Keratinocyte (primary cell): ENCODE data around the gene COPG1. TPM values are rescaled to one million over a fixed set of nuclear protein-coding genes. Genes with fewer than 3 reads are reported as not detected.

Experiments
- DNase-seq: peaks from one replicate; pipeline ENCODE4 v3.0.0-alpha.2; 2011; ENCODE audit warnings: low read depth, missing footprints, low spot score
- FAIRE-seq: peaks from 2 replicates; lab custom pipeline; 2011; peaks lifted over from hg19 to GRCh38; lab: Jason Lieb, UNC
- H2AFZ ChIP-seq: 2 replicates; pipeline ENCODE4 v1.6.0; 2012; ENCODE audit warnings: low read length, control low read depth, inconsistent platforms; ENCODE audit not compliant: control insufficient read depth
- H3K27ac ChIP-seq: 2 replicates; pipeline ENCODE4 v1.5.1; 2011; ENCODE audit warnings: low read length; ENCODE audit not compliant: control insufficient read depth, insufficient read depth
- H3K27me3 ChIP-seq: 3 replicates; pipeline ENCODE4 v1.6.0; 2011; ENCODE audit warnings: low read length; ENCODE audit not compliant: control insufficient read depth, insufficient read depth; ENCODE audit errors: extremely low read depth
- H3K36me3 ChIP-seq, 2 experiments: 2 replicates in 1 of 2; 3 replicates in 1 of 2; pipeline ENCODE4 v1.5.1; 2011; ENCODE audit warnings: low read length in 2 of 2, mild to moderate bottlenecking in 1 of 2; ENCODE audit not compliant: control insufficient read depth in 2 of 2, insufficient read depth in 2 of 2; ENCODE audit errors: extremely low read depth in 1 of 2
- H3K4me1 ChIP-seq: 3 replicates; pipeline ENCODE4 v1.5.1; 2011; ENCODE audit warnings: low read length; ENCODE audit not compliant: control insufficient read depth, insufficient read depth; ENCODE audit errors: extremely low read depth
- H3K4me2 ChIP-seq: 3 replicates; pipeline ENCODE4 v1.6.0; 2011; ENCODE audit warnings: low read depth, low read length; ENCODE audit not compliant: control insufficient read depth, insufficient read depth; ENCODE audit errors: extremely low read depth
- H3K4me3 ChIP-seq, 3 experiments: fragments of 200-600 bp in 1 of 3; sonication (generic) in 1 of 3; 2 replicates in 2 of 3; 3 replicates in 1 of 3; pipeline ENCODE4 v1.5.1; 2011 to 2016; ENCODE audit warnings: low read length in 3 of 3, mild to moderate bottlenecking in 3 of 3, control low read depth in 2 of 3, inconsistent platforms in 1 of 3, low read depth in 1 of 3, mixed read lengths in 1 of 3, mixed run types in 1 of 3, moderate library complexity in 1 of 3; ENCODE audit not compliant: control insufficient read depth in 2 of 3, insufficient read depth in 2 of 3; ENCODE audit errors: extremely low read depth in 1 of 3
- H3K79me2 ChIP-seq: 2 replicates; pipeline ENCODE4 v1.6.0; 2012; ENCODE audit warnings: low read length; ENCODE audit not compliant: control insufficient read depth, insufficient read depth
- H3K9ac ChIP-seq: 3 replicates; pipeline ENCODE4 v1.6.0; 2011; ENCODE audit warnings: low read length; ENCODE audit not compliant: control insufficient read depth, insufficient read depth; ENCODE audit errors: extremely low read depth
- H3K9me1 ChIP-seq: 3 replicates; pipeline ENCODE4 v1.6.0; 2011; ENCODE audit warnings: low read length; ENCODE audit not compliant: control insufficient read depth, insufficient read depth; ENCODE audit errors: extremely low read depth
- H3K9me3 ChIP-seq: 2 replicates; pipeline ENCODE4 v1.5.1; 2012; ENCODE audit warnings: low read depth, low read length; ENCODE audit not compliant: control insufficient read depth
- H4K20me1 ChIP-seq: 3 replicates; pipeline ENCODE4 v1.6.0; 2011; ENCODE audit warnings: low read length; ENCODE audit not compliant: control insufficient read depth, insufficient read depth; ENCODE audit errors: extremely low read depth
- CTCF ChIP-seq, 3 experiments: IDR thresholded peaks in 1 of 3; conservative IDR thresholded peaks in 1 of 3; optimal IDR thresholded peaks in 1 of 3; 2 replicates in 2 of 3; 3 replicates in 1 of 3; pipeline versions ENCODE3 to v1.5.1; 2011; ENCODE audit warnings: low read length in 3 of 3, mild to moderate bottlenecking in 3 of 3, moderate library complexity in 2 of 3, control low read depth in 1 of 3, inconsistent platforms in 1 of 3; ENCODE audit not compliant: insufficient read depth in 2 of 3; ENCODE audit errors: extremely low read depth in 1 of 3
- EZH2 ChIP-seq: IDR thresholded peaks from one replicate; pipeline ENCODE4 v1.6.1; 2012; ENCODE audit warnings: inconsistent platforms, mild to moderate bottlenecking, low read length, moderate library complexity
- dilution Hi-C: fragments of 300-500 bp; cut with MboI; formaldehyde crosslinking; loops from one replicate; pipeline ENCODE4 v1.7.0; 2020; ENCODE audit warnings: low sequenced_read_pairs; ENCODE audit not compliant: extremely low pct_ligation_motif_present
- polyA plus RNA-seq, 5 experiments: library from polyadenylated mRNA; depleted of rRNA in 3 of 5; stranded (reverse) in 3 of 5; stranded (forward) in 1 of 5; unstranded in 1 of 5; fragments of >200 nt; gene quantifications; 1 replicate in 1 of 5; 2 replicates in 3 of 5; 3 replicates in 1 of 5; pipeline versions ENCODE4 v1.2.1 to v1.2.3, GENCODE V29; 2011 to 2012; ENCODE audit warnings: missing spikeins in 2 of 5, low read depth in 1 of 5, low replicate concordance in 1 of 5

The COPG1 gene
- polyA plus RNA-seq, 1 donor (not counting 4 experiments of a cell fraction or from before 2014, with no cell fraction given), result 65.5 TPM

- H3K36me3 ChIP-seq, result peaks cover 19 to 21% of the 10 kb centered on the region in 2 experiments
- dilution Hi-C loops, result no loop called here
Observed at GRCh38 chr3:129295286-129295685, 45.9 kb downstream of the COPG1 start.

GRCh38 chr3:129304146-129304961, 54.9 kb downstream of the COPG1 start:
- DNase-seq, result no peak
- peak; percentile 20 for FAIRE-seq
- Histone ChIP-seq H3K79me2 (no peaks in the 10 kb centered on the region), H4K20me1 (no peaks in the 10 kb centered on the region), H3K9ac (no peak overlapping the region), H3K4me3 (no peak overlapping the region), H3K4me1 (peaks cover 6% of the 10 kb centered on the region), H3K36me3 (peaks cover 11 to 18% of the 10 kb centered on the region in 2 experiments), H2AFZ (no peak overlapping the region), H3K4me2 (no peak overlapping the region), H3K9me1 (no peaks in the 10 kb centered on the region), H3K27me3 (no peaks in the 10 kb centered on the region), H3K9me3 (no peaks in the 10 kb centered on the region), H3K27ac (no peak overlapping the region)
- dilution Hi-C loops, result no loop called here
- TF ChIP-seq EZH2 (no peak), CTCF (optimal IDR thresholded peaks at IDR 0.05 in 1 of 3, IDR thresholded peaks at IDR 0.05 in 1 of 3, conservative IDR thresholded peaks at IDR 0.05 in 1 of 3; ENCODE audit: extremely low read depth in 1 of 3, insufficient read depth in 2 of 3, low read length in 3 of 3) (no peak)

More at GRCh38 chr3:129295286-129295685, 45.9 kb downstream of the COPG1 start:
- no peak overlapping the region for H3K27ac ChIP-seq
- no peak overlapping the region for H3K4me2 ChIP-seq
- FAIRE-seq (no peak), DNase-seq (no peak)
- H3K27me3 ChIP-seq, result no peaks in the 10 kb centered on the region
- no peaks in the 10 kb centered on the region for H3K4me1 ChIP-seq
- no peak for TF ChIP-seq CTCF (optimal IDR thresholded peaks at IDR 0.05 in 1 of 3, IDR thresholded peaks at IDR 0.05 in 1 of 3, conservative IDR thresholded peaks at IDR 0.05 in 1 of 3; ENCODE audit: extremely low read depth in 1 of 3, insufficient read depth in 2 of 3, low read length in 3 of 3)
- no peak for TF ChIP-seq EZH2
- H3K79me2 ChIP-seq, result no peaks in the 10 kb centered on the region
- no peak overlapping the region for H2AFZ ChIP-seq
- H3K9me1 ChIP-seq, result no peaks in the 10 kb centered on the region
- no peaks in the 10 kb centered on the region for H4K20me1 ChIP-seq
- no peaks in the 10 kb centered on the region for H3K9me3 ChIP-seq
- no peak overlapping the region for H3K9ac ChIP-seq
- H3K4me3 ChIP-seq, result no peak overlapping the region
